Measurements from ENCODE around the gene CDH4.

GRCh38 chr20:61929561-61929960 is 677.5 kb downstream of the CDH4 start:
- TF ChIP-seq TAF1 (IDR thresholded peaks at IDR 0.05; ENCODE audit: low read depth) (no peak), EP300 (IDR thresholded peaks at IDR 0.05; ENCODE audit: borderline replicate concordance) (no peak), YY1 (IDR thresholded peaks at IDR 0.05; ENCODE audit: low read depth) (no peak), FOXM1 (IDR thresholded peaks at IDR 0.05; ENCODE audit: borderline replicate concordance, low read depth) (no peak), NFIC (IDR thresholded peaks at IDR 0.05) (no peak), CEBPB (IDR thresholded peaks at IDR 0.05) (no peak), EGR1 (IDR thresholded peaks at IDR 0.05) (no peak), RAD21 (IDR thresholded peaks at IDR 0.05; ENCODE audit: low read depth) (no peak), MAX (IDR thresholded peaks at IDR 0.05) (no peak), ZBTB7A (IDR thresholded peaks at IDR 0.05; ENCODE audit: low read depth) (no peak), USF1 (IDR thresholded peaks at IDR 0.05) (no peak), TEAD4 (IDR thresholded peaks at IDR 0.05) (no peak)

All from Ishikawa (cell line).